GM13976 (cell line): ENCODE measurements around the gene ALK.

ENCODE experiments used
- DNase-seq: peaks from one replicate; pipeline ENCODE4 v3.0.0; 2012; ENCODE audit warnings: low spot score
- CTCF ChIP-seq: IDR thresholded peaks from 2 replicates; pipeline ENCODE4 v1.5.1; 2012; ENCODE audit warnings: borderline replicate concordance, mild to moderate bottlenecking; ENCODE audit not compliant: insufficient read depth; ENCODE audit errors: extremely low read depth, missing control alignments, control extremely low read depth
- in situ Hi-C: fragments of 300-500 bp; cut with MboI; formaldehyde crosslinking; loops from one replicate; pipeline ENCODE4 v1.12.0; 2022; ENCODE audit warnings: low sequenced_read_pairs, mixed read lengths, inconsistent platforms; ENCODE audit not compliant: unreplicated experiment

ALK gene

GRCh38 chr2:29525921-29526320, 395.5 kb downstream of the ALK start:
- DNase-seq: no peak
- in situ Hi-C loops: no loop called here
- no peak for TF ChIP-seq CTCF

DNA sequence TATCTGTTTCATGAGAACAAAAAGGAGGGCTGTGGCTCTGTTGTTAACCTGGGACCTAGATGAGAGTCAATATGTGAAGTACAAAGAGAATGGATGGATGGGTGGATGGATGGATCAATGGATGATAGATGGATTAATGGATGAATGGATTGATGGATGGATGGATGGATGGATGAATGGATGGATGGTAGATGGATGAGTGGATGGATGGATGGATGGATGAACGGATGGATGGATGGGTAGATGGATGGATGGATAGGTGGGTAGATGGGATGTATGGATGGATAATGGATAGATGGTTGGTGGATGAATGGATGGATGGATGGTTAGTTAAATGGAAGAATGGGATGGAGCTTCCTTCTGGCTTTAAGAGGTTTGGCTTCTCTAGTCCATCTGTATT, 396.7 kb downstream of the ALK start:
- DNase-seq: no peak
- TF ChIP-seq CTCF: no peak
- in situ Hi-C loops: no loop called here

- DNase-seq: no peak
- no peak for TF ChIP-seq CTCF
- in situ Hi-C loops: no loop called here
These were observed 398.3 kb downstream of the ALK start for GRCh38 chr2:29522951-29523669.

GRCh38 chr2:29520001-29520400, 401.4 kb downstream of the ALK start:
- no peak for TF ChIP-seq CTCF
- in situ Hi-C loops: no loop called here
- DNase-seq: no peak

GRCh38 chr2:29519338-29519925, 402.0 kb downstream of the ALK start:
- in situ Hi-C loops: no loop called here
- no peak for TF ChIP-seq CTCF
- no peak for DNase-seq

DNA sequence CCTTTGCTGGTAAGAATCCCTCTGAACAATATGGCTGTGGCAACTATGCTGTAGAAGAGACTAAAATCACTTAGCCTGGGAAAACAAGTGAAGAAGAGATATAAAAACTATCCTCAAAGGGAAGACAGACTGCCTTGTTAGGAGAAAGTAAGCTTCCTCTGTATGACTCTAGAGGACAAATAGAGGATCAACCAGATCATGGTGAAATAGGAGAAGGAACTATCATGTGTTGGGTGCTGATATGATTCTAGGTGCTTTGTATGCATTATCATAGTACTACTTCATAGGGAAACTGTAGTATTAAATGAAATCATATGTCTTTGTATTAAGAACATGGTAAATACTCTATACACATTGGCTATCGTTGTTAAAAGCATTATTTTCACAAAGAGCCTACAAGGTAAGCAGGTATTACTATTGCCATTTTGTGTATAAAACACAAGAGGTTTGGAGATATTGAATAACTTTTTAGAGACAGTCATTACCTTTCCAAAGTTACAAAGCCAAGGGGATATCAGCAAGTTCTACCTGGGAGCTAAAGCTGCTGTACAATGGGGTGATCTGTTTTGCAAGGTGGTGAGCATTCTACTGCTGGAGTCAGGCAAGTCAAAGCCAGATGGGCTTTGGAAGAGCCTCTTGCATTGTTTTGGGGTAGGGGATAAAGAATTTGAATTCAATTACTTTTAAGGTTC, 402.6 kb downstream of the ALK start:
- in situ Hi-C loops: no loop called here
- TF ChIP-seq CTCF: no peak
- DNase-seq: no peak
